Hindlimb muscle (tissue), 1 donor: Measurements from ENCODE around the gene IL12RB2. TPM values are rescaled to one million over a fixed set of nuclear protein-coding genes. Genes with fewer than 3 reads are reported as not detected.
A peak's percentile ranks its signal among the peaks of the same experiment; 100 is the strongest.

Experiments
- DNase-seq: peaks from one replicate; pipeline ENCODE4 v3.0.0-alpha.2; 2013
- polyA plus RNA-seq: library from polyadenylated mRNA; unstranded; fragments of 120-200 nt; gene quantifications from one replicate; pipeline ENCODE4 v1.2.1, GENCODE V29; 2013; ENCODE audit not compliant: insufficient read length

Gene IL12RB2
- polyA plus RNA-seq, 1 donor = 1.8 TPM

DNA sequence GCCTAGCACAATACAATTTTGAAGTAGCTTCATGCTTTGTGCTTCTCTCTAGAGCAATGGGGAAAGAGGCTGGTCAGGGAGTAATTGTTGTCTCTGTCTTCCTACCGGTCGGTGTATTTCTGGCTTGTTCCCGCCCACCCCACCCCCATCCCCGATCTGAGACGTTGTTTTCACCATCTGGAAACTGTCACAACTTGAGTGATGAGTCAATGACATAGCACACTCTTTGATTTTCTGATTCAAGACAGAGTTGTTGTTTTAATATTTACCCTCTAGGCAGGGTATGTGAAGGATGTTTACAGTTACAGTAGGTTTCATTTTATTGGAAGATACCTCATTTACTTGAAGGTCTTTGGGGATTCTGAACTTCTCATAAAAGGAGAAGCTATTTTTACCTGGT lies 7.0 kb downstream of the IL12RB2 start:
- DNase-seq = no peak

- no peak for DNase-seq
Measured at GRCh38 chr1:67316180-67316902, 8.7 kb downstream of the IL12RB2 start.

DNA sequence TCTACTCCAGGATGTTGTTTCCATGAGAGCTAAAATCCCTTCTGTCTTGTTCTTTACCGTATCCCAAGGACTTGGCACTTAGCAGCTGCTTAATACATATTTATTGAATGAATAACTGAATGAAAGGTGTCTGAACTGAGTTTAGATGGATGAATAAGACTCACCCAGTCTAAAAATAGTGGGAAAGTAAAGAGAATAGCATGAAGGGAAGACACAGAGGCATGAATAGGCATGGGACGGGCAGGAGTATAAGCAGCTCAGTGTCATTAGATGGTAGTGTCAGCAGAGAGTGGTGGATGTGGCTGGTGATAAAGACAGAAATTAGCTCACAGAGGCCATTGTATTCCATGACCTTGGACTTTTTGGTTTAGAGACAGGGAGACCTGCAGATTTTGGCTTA lies 9.2 kb downstream of the IL12RB2 start:
- DNase-seq = no peak

- DNase-seq = no peak
Measured at GRCh38 chr1:67317803-67318202, 10.1 kb downstream of the IL12RB2 start.

GRCh38 chr1:67322442-67322841 lies 14.8 kb downstream of the IL12RB2 start:
- DNase-seq = no peak

- no peak for DNase-seq
Measured at GRCh38 chr1:67323087-67323486, 15.4 kb downstream of the IL12RB2 start.

- DNase-seq = no peak
Measured at GRCh38 chr1:67324068-67324467, 16.4 kb downstream of the IL12RB2 start.

GRCh38 chr1:67327864-67328466 lies 20.3 kb downstream of the IL12RB2 start:
- no peak for DNase-seq

DNA sequence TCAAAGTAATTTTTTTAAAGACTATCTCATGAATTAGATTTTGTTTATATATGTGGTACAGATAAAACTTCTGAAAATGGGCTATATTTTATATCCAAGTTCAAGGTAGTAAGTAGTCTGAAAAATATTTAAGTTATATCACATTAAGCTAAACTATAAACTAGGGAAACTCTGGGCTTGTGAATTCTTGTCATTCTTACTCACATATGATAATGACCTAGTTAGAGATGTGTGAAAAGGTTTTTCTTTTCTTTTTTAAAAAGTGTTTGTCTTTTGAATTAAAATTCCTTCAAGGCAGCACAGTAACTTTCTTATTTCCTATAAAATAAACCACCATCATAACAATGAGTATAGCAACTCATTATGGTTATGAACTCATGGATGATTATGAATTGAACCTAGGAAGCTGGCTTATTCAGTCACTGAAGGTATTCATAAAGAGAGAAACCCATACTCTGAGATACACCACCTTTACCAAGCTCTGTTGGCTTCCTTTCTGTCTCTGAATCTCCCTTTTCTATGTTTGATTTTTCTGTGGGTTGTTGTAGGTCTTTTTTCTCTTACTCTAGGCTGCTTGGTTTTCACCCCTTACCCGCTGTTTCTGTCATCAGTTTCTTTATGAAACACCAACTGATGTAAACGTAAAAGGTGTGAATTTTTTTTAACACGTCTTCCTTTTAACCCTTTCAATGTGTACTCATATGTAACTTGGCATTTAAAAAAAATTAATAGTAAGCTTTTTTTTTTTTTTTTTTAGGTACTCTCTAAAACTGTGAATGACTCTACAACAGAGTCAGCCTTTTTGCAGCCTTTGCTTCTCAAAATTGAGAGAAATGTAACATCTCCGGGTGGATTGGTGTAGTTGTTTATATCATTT lies 25.2 kb downstream of the IL12RB2 start:
- no peak for DNase-seq

DNA sequence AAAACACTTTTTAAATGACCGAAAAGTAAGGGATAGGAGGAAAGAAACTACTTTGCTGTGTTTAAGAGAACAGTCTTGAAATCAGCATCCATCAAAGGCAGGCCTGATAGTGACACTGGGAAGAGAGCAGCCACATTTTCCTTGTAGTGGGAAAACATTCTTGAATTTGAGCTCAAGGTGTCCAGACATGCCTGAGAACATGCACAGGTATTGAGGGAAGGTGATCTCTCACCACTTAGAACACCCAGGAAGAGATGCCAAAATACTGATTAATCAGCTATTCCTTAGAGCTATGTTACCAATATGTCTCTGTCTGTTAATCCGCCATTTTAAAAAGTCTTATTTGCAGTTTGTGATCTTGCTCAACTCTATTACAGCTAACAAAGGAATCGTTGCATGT lies 25.9 kb downstream of the IL12RB2 start:
- DNase-seq = no peak

GRCh38 chr1:67335411-67335810 lies 27.7 kb downstream of the IL12RB2 start:
- no peak for DNase-seq

- DNase-seq = no peak
Measured at GRCh38 chr1:67336157-67336556, 28.5 kb downstream of the IL12RB2 start.

DNA sequence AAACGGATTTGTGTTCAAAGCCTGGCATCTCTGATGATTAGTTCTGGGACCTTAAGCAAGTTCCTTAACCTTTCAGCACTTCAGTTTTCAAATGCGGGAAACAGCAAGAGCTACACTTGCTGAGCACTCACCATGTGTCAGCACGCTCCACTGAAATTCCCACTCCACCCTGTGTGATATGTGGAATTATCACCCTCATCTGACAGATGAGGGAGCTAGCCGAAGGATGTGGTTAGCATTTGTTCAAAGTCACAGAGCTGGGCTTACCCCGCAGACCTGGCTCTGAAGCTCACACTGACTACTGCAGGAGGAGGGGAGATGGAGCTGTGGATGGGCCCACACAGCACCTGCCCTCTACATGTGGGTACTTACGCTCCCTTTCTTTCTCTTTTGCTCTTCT lies 29.1 kb downstream of the IL12RB2 start:
- DNase-seq = no peak

DNA sequence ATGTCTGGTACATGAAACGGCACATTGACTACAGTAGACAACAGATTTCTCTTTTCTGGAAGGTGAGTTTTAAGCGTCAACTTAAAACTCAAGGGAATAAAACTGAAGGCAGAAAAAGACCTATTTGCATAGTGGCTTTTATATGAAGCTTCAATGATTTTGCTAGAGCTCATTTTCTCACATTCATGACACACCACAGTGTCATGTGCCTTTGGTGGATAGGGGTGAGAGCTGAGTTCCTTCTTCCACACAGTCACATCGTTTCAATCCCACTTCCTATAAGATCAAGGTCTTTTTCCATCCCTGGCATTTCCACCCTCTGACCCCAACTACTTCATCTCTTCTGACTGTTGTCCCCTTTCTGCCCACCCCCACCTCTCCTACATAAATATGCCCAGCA lies 31.0 kb downstream of the IL12RB2 start:
- DNase-seq = no peak

DNA sequence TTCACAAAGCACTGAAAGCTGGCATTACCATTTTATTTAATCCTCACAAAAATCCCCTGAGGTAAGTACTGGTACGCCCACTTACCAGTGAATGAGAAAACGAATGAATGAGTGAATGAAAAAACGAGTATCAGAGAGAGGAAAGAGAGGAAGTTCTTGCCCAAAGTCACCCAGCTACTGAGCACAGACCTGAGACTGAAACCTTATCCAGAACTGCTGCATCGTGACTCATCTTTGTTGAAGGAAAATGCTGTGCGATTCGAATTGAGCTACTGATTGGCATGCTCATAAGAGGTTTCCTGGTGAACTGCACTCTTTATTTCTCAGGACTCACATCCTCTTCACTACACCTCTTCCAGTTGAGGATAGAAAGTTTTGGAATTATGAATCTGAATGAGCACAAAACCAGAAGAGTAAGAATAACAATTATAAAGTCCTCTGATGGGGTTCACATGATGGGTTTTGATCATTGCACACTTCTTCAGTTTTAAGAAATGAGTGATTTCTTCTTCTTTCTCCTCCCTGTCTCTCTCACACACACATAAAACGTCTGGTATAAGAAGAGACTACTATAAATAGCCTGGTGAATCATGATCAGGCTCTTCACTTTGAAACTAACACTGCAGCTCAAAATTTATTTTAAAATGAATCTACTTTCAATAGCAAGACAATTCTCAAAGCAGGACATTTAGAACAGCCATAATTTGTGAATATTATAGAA lies 32.1 kb downstream of the IL12RB2 start:
- peak; percentile 6 for DNase-seq

GRCh38 chr1:67342076-67342890 lies 34.6 kb downstream of the IL12RB2 start:
- no peak for DNase-seq

GRCh38 chr1:67345556-67345955 lies 37.9 kb downstream of the IL12RB2 start:
- DNase-seq = no peak

DNA sequence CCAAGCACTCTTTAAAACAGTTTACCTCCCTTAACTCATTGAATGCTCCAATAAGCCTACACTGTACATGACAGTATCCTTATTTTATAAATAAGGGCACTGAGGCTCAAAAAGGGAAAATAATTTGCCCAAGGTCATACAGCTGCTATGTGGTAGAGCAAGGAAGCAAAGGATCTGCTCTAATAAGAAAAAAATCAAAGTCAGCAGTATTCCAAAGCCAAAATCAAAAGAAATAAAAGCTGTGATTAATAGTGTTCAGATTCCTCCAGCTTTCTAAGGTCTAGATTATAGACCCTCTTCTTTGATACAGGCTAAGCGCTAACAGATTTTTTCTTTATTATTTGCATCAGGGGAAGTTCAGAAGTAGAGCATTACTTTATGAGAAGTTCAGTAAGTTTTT lies 39.3 kb downstream of the IL12RB2 start:
- no peak for DNase-seq

- DNase-seq = peak; percentile 40
Measured at GRCh38 chr1:67347688-67348472, 40.2 kb downstream of the IL12RB2 start.

DNA sequence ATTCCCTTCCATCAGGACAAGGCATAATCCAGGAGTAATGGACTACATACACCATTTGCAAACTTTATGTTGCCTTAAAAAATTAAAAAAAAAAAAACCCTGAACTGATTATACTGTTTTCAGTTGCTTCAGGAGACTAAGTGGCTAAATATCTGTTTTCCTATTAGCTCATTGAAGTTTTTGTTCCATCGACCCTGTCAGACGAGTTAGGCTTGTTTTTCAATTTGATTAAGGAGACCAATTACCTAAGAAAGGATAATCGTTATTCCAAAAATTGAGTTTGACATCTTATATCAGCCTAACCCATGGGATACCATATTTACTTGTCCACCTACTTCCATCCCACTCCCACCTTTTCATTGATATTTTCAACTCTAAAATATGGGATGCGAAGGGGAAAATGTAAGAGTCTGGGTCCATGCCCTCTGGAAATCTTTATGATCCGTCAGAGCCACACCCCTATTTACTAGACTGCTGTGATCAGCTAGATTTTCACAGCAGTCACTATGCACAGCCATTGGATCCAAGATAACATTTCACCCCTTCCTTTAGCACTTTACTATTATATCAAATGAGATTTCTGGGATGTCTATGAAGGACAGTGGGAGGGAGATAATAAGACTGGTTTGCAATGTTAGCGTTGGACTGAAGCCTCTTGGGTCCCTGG lies 41.0 kb downstream of the IL12RB2 start:
- DNase-seq = no peak

GRCh38 chr1:67350783-67351182 lies 43.1 kb downstream of the IL12RB2 start:
- no peak for DNase-seq
